Breast epithelium (tissue), 4 donors: ENCODE results near the gene TTC27. TPM values are rescaled to one million over a fixed set of nuclear protein-coding genes. Genes with fewer than 3 reads are reported as not detected.

Source experiments
- DNase-seq, 2 donors: peaks; one replicate each; pipeline ENCODE4 v3.0.0-alpha.2; 2019; ENCODE audit warnings: low spot score in 2 of 2
- H3K27ac ChIP-seq, 2 donors: fragments of 200-600 bp; sonication (generic) in 1 of 2; one replicate each; pipeline ENCODE4 v1.5.1; 2016 to 2019; ENCODE audit warnings: mild to moderate bottlenecking in 1 of 2
- H3K27me3 ChIP-seq, 2 donors: fragments of 200-600 bp; sonication (generic) in 1 of 2; one replicate each; pipeline versions ENCODE4 v1.5.1 to v1.6.0; 2017 to 2019; ENCODE audit warnings: control low read depth in 1 of 2, mild to moderate bottlenecking in 1 of 2
- H3K36me3 ChIP-seq: fragments of 200-600 bp; one replicate; pipeline ENCODE4 v1.5.1; 2019
- H3K4me1 ChIP-seq, 2 donors: fragments of 200-600 bp; sonication (generic); one replicate each; pipeline ENCODE4 v1.5.1; 2016 to 2019; ENCODE audit warnings: control low read depth in 1 of 2
- H3K4me3 ChIP-seq, 3 donors: fragments of 200-600 bp; sonication (generic); 1 replicate in 2 of 3; 2 replicates in 1 of 3; pipeline ENCODE4 v1.5.1; 2016 to 2019; ENCODE audit warnings: mild to moderate bottlenecking in 3 of 3, moderate library complexity in 2 of 3
- H3K9me3 ChIP-seq, 2 donors: fragments of 200-600 bp; sonication (generic) in 1 of 2; one replicate each; pipeline ENCODE4 v1.5.1; 2016 to 2019; ENCODE audit warnings: control low read depth in 1 of 2
- POLR2A ChIP-seq: fragments of 450-650 bp; IDR thresholded peaks from one replicate; pipeline ENCODE4 v1.6.1; 2016; ENCODE audit warnings: antibody characterized with exemption, mild to moderate bottlenecking, moderate library complexity
- POLR2AphosphoS5 ChIP-seq, 3 donors: sonication (generic); formaldehyde crosslinking; IDR thresholded peaks; one replicate each; pipeline ENCODE4 v1.6.1; 2017; ENCODE audit warnings: antibody characterized with exemption in 3 of 3
- intact Hi-C: fragments of 100-400 bp; cut with DNase I; formaldehyde crosslinking; loops from one replicate; pipeline ENCODE4 v1.15.1; 2023; ENCODE audit warnings: low total_unique reads
- total RNA-seq, 3 donors: library from RNA; depleted of rRNA; stranded (reverse); fragments of >200 nt; gene quantifications; one replicate each; pipeline ENCODE4 v1.1.0, GENCODE V29; 2016
- TF ChIP-seq, protein P1 (sequence below), 3 donors: fragments of 450-650 bp; IDR thresholded peaks; one replicate each; pipeline ENCODE4 v1.5.1; 2016 to 2017; ENCODE audit warnings: antibody characterized with exemption in 3 of 3, mild to moderate bottlenecking in 3 of 3, moderate library complexity in 3 of 3

The TTC27 gene
- total RNA-seq, 3 donors from 2014 or later: 16.5 to 29.6 (median 19.0) TPM

DNA sequence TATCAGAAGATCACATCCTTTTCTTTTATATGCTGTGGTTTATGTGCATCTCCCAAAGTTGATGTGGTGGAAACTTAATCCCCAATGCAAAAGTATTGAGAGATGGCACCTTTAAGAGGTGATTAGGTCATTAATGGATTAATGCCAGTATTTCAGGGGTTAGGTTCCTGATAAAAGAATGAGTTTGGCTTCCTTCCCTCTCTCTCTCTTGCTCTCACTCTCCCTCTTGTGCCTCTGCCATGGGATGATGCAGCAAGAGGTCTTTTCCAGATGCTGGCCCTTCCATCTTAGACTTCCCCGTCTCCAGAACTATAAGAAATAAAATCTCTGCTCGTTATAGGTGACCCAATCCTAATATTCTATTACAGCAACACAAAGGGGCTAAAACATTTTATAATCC lies 85.0 kb downstream of the TTC27 start:
- TF ChIP-seq POLR2AphosphoS5 (IDR thresholded peaks at IDR 0.05) (no peak), POLR2A (no peak)
- TF ChIP-seq, protein P1, sequence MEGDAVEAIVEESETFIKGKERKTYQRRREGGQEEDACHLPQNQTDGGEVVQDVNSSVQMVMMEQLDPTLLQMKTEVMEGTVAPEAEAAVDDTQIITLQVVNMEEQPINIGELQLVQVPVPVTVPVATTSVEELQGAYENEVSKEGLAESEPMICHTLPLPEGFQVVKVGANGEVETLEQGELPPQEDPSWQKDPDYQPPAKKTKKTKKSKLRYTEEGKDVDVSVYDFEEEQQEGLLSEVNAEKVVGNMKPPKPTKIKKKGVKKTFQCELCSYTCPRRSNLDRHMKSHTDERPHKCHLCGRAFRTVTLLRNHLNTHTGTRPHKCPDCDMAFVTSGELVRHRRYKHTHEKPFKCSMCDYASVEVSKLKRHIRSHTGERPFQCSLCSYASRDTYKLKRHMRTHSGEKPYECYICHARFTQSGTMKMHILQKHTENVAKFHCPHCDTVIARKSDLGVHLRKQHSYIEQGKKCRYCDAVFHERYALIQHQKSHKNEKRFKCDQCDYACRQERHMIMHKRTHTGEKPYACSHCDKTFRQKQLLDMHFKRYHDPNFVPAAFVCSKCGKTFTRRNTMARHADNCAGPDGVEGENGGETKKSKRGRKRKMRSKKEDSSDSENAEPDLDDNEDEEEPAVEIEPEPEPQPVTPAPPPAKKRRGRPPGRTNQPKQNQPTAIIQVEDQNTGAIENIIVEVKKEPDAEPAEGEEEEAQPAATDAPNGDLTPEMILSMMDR (IDR thresholded peaks at IDR 0.05): no peak
- DNase-seq: no peak
- no peaks in the 10 kb centered on the region for H3K9me3 ChIP-seq
- no peak overlapping the region for H3K27ac ChIP-seq
- no peaks in the 10 kb centered on the region for H3K27me3 ChIP-seq
- no peak overlapping the region for H3K4me3 ChIP-seq
- intact Hi-C loops: no loop called here
- no peaks in the 10 kb centered on the region for H3K36me3 ChIP-seq
- peaks cover 5 to 6% of the 10 kb centered on the region in 2 donors for H3K4me1 ChIP-seq

DNA sequence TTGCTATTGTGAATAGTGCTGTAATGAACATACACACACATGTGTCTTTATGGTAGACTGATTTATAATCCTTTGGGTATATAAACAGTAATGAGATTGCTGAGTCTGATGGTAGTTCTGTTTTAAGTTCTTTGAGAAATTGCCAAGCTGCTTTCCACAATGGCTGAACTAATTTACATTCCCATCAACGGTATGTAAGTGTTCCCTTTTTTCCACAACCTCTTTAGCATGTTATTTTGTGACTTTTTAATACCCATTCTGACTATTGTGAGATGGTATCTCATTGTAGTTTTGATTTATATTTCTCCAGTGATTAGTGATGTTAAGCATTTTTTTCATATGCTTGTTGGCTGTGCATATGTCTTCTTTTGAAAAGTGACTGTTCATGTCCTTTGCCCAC lies 86.7 kb downstream of the TTC27 start:
- DNase-seq: no peak
- Histone ChIP-seq H3K4me1 (peaks cover 5 to 6% of the 10 kb centered on the region in 2 donors), H3K4me3 (no peak overlapping the region), H3K27ac (no peak overlapping the region), H3K9me3 (no peaks in the 10 kb centered on the region), H3K36me3 (no peaks in the 10 kb centered on the region), H3K27me3 (no peaks in the 10 kb centered on the region)
- intact Hi-C loops: no loop called here
- TF ChIP-seq POLR2A (no peak), POLR2AphosphoS5 (IDR thresholded peaks at IDR 0.05) (no peak)
- TF ChIP-seq, protein P1 (IDR thresholded peaks at IDR 0.05): no peak

DNA sequence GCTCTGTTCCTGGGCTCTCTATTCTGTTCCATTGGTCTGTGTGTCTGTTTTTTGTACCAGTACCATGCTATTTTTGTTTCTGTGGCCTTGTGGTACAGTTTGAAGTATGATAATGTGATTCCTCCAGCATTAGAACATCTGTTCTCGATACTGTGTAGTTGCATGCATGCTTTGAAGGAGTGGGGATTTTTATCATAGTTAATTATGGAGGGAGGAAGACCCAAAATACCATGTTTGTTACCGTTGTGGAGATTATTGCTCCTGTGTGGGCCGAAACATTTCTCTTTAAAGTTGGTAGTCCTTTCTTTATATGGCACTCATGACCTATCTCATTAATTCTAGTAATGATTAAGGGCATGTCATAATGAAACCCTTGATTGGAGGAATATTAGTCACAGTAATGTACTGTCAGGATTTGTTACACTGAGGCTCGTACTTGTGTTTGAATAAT lies 87.6 kb downstream of the TTC27 start:
- no peak for TF ChIP-seq POLR2A
- TF ChIP-seq, protein P1 (IDR thresholded peaks at IDR 0.05): no peak
- no peak for TF ChIP-seq POLR2AphosphoS5 (IDR thresholded peaks at IDR 0.05)
- Histone ChIP-seq H3K4me3 (no peak overlapping the region), H3K27ac (no peak overlapping the region), H3K9me3 (no peaks in the 10 kb centered on the region), H3K36me3 (no peaks in the 10 kb centered on the region), H3K27me3 (no peaks in the 10 kb centered on the region), H3K4me1 (peaks cover 5 to 6% of the 10 kb centered on the region in 2 donors)
- DNase-seq: no peak
- intact Hi-C loops: no loop called here

DNA sequence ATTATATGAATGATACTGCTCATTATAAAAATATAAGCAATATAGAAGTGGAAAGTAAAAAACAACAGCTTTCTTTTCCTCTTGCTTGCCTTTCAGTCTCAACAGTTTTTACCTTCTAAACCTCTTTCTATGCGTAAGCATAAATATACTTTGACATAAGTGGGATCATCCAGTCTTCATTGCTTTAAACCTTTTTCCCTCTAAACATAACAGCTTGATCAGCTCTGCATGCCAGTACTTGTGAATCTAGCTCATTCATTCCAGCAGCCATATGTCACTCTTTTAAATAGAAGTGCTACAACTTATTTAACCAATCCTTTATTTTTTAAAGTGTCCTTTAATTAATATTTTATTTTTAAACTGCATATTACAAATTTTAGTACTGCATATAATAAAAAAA lies 88.1 kb downstream of the TTC27 start:
- H3K36me3 ChIP-seq: no peaks in the 10 kb centered on the region
- no peak overlapping the region for H3K27ac ChIP-seq
- intact Hi-C loops: no loop called here
- no peaks in the 10 kb centered on the region for H3K9me3 ChIP-seq
- no peak overlapping the region for H3K4me3 ChIP-seq
- DNase-seq: no peak
- H3K27me3 ChIP-seq: no peaks in the 10 kb centered on the region
- H3K4me1 ChIP-seq: peaks cover 5 to 6% of the 10 kb centered on the region in 2 donors
- no peak for TF ChIP-seq POLR2AphosphoS5 (IDR thresholded peaks at IDR 0.05)
- TF ChIP-seq, protein P1 (IDR thresholded peaks at IDR 0.05): no peak
- TF ChIP-seq POLR2A: no peak

DNA sequence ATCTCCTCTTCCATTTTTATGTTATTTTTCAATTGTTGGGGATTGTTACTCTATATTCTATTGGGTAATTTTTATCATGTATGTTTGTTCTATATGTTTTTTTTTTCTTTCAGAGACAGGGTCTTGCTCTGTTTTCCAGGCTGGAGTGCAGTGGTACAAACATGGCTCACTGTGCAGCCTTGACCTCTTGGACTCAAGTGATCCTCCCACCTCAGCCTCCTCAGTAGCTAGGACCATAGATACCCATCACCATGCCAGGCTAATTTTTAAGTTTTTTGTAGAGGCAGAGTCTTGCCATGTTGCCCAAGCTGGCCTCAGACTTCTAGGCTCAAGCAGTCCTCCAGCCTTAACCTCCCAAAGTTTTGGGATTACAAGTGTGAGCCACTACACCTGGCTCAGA lies 88.7 kb downstream of the TTC27 start:
- Histone ChIP-seq H3K9me3 (no peaks in the 10 kb centered on the region), H3K4me1 (peaks cover 2 to 3% of the 10 kb centered on the region in 2 donors), H3K27me3 (no peaks in the 10 kb centered on the region), H3K36me3 (no peaks in the 10 kb centered on the region), H3K4me3 (no peak overlapping the region), H3K27ac (no peak overlapping the region)
- TF ChIP-seq POLR2A: no peak
- no peak for TF ChIP-seq POLR2AphosphoS5 (IDR thresholded peaks at IDR 0.05)
- TF ChIP-seq, protein P1 (IDR thresholded peaks at IDR 0.05): no peak
- intact Hi-C loops: no loop called here
- no peak for DNase-seq
